Ishikawa (cell line): ENCODE results near the gene NR2E1.

Experiments
- CEBPB ChIP-seq: IDR thresholded peaks from 2 replicates; pipeline ENCODE4 v1.6.1; 2012
- CREB1 ChIP-seq: IDR thresholded peaks from 2 replicates; pipeline ENCODE4 v1.6.1; 2012; ENCODE audit warnings: low read depth
- EGR1 ChIP-seq: IDR thresholded peaks from 2 replicates; pipeline ENCODE4 v1.6.1; 2012
- EP300 ChIP-seq: IDR thresholded peaks from 2 replicates; pipeline ENCODE4 v1.6.1; 2012; ENCODE audit warnings: borderline replicate concordance
- FOXM1 ChIP-seq: IDR thresholded peaks from 2 replicates; pipeline ENCODE4 v1.6.1; 2012; ENCODE audit warnings: low read depth, borderline replicate concordance
- NFIC ChIP-seq: IDR thresholded peaks from 2 replicates; pipeline ENCODE4 v1.6.1; 2012
- RAD21 ChIP-seq: IDR thresholded peaks from 2 replicates; pipeline ENCODE4 v1.6.1; 2012; ENCODE audit warnings: low read depth
- TAF1 ChIP-seq: IDR thresholded peaks from 2 replicates; pipeline ENCODE4 v1.6.1; 2012; ENCODE audit warnings: low read depth, mild to moderate bottlenecking
- TCF12 ChIP-seq: IDR thresholded peaks from 2 replicates; pipeline ENCODE4 v1.6.1; 2012; ENCODE audit warnings: low read depth
- TEAD4 ChIP-seq: IDR thresholded peaks from 2 replicates; pipeline ENCODE4 v1.6.1; 2012
- YY1 ChIP-seq: IDR thresholded peaks from 2 replicates; pipeline ENCODE4 v1.6.1; 2012; ENCODE audit warnings: low read depth
- ZBTB7A ChIP-seq: IDR thresholded peaks from 2 replicates; pipeline ENCODE4 v1.6.1; 2012; ENCODE audit warnings: low read depth
- TF ChIP-seq, protein P1 (sequence below): IDR thresholded peaks from 2 replicates; pipeline ENCODE4 v1.6.1; 2012; ENCODE audit warnings: low read depth, mild to moderate bottlenecking
- TF ChIP-seq, protein P2 (sequence below): IDR thresholded peaks from 2 replicates; pipeline ENCODE4 v1.6.1; 2012
- TF ChIP-seq, protein P3 (sequence below): IDR thresholded peaks from 2 replicates; pipeline ENCODE4 v1.6.1; 2012

NR2E1 gene

GRCh38 chr6:108227290-108227689, 61.5 kb downstream of the NR2E1 start:
- TF ChIP-seq, protein P1, sequence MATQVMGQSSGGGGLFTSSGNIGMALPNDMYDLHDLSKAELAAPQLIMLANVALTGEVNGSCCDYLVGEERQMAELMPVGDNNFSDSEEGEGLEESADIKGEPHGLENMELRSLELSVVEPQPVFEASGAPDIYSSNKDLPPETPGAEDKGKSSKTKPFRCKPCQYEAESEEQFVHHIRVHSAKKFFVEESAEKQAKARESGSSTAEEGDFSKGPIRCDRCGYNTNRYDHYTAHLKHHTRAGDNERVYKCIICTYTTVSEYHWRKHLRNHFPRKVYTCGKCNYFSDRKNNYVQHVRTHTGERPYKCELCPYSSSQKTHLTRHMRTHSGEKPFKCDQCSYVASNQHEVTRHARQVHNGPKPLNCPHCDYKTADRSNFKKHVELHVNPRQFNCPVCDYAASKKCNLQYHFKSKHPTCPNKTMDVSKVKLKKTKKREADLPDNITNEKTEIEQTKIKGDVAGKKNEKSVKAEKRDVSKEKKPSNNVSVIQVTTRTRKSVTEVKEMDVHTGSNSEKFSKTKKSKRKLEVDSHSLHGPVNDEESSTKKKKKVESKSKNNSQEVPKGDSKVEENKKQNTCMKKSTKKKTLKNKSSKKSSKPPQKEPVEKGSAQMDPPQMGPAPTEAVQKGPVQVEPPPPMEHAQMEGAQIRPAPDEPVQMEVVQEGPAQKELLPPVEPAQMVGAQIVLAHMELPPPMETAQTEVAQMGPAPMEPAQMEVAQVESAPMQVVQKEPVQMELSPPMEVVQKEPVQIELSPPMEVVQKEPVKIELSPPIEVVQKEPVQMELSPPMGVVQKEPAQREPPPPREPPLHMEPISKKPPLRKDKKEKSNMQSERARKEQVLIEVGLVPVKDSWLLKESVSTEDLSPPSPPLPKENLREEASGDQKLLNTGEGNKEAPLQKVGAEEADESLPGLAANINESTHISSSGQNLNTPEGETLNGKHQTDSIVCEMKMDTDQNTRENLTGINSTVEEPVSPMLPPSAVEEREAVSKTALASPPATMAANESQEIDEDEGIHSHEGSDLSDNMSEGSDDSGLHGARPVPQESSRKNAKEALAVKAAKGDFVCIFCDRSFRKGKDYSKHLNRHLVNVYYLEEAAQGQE = no peak
- no peak for TF ChIP-seq TEAD4
- no peak for TF ChIP-seq TAF1
- TF ChIP-seq, protein P2, sequence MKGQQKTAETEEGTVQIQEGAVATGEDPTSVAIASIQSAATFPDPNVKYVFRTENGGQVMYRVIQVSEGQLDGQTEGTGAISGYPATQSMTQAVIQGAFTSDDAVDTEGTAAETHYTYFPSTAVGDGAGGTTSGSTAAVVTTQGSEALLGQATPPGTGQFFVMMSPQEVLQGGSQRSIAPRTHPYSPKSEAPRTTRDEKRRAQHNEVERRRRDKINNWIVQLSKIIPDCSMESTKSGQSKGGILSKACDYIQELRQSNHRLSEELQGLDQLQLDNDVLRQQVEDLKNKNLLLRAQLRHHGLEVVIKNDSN = no peak
- no peak for TF ChIP-seq CEBPB

DNA sequence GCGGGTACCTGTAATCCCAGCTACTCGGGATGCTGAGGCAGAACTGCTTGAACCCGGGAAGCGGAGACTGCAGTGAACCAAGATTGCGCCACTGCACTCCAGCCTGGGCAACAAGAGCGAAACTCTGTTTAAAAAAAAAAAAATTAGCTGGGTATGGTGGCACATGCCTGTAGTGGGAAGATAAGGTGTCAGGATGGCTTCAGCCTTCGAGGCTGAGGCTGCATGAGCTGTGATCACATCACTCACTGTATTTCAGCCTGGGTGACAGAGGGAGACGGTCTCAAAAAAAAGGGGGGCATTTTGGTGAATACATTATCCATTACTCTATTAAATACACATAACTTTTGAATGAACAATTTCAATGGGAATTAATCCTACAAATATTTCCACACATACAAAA, 62.6 kb downstream of the NR2E1 start:
- TF ChIP-seq EGR1 (no peak), ZBTB7A (no peak), EP300 (no peak), FOXM1 (no peak), CREB1 (no peak), TAF1 (no peak), NFIC (no peak), YY1 (no peak), RAD21 (no peak), TEAD4 (no peak), CEBPB (no peak), TCF12 (no peak)
- TF ChIP-seq, protein P1 = no peak
- TF ChIP-seq, protein P2 = no peak
- TF ChIP-seq, protein P3, sequence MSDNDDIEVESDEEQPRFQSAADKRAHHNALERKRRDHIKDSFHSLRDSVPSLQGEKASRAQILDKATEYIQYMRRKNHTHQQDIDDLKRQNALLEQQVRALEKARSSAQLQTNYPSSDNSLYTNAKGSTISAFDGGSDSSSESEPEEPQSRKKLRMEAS = no peak

DNA sequence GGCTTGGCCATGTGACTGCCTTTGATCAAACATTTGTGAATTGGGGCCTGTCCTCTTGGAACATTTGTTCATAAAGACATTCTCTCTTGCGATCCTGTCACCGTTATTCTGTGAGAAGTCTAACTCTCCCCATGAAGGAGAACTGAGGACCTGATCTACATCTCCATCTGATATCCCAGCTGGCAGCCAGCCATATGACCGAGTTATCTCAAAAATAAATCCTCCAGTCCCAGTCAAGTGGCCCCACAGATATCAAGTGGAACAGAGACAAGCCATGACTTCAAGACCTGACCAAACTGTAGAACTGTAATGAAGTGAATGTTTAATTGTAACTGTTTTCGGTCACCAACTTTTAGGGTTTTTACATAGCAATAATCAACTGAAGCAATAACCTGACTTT, 69.3 kb downstream of the NR2E1 start:
- TF ChIP-seq NFIC = no peak
- no peak for TF ChIP-seq YY1
- TF ChIP-seq TEAD4 = no peak
- no peak for TF ChIP-seq EP300
- TF ChIP-seq RAD21 = no peak
- TF ChIP-seq, protein P1 = no peak
- TF ChIP-seq TAF1 = no peak
- no peak for TF ChIP-seq ZBTB7A

GRCh38 chr6:108236791-108237190, 71.0 kb downstream of the NR2E1 start:
- TF ChIP-seq TAF1 (no peak), TCF12 (no peak), ZBTB7A (no peak), EGR1 (no peak), CEBPB (no peak), EP300 (no peak), NFIC (no peak), RAD21 (no peak), TEAD4 (no peak), YY1 (no peak), FOXM1 (no peak), CREB1 (no peak)
- TF ChIP-seq, protein P3 = no peak
- TF ChIP-seq, protein P1 = no peak
- TF ChIP-seq, protein P2 = no peak
